NCI-H524 (cell line): ENCODE measurements around the gene SLC6A18.
"Not testable (repeated sequence)": the region's sequence is repeated elsewhere in the genome, so short reads cannot be mapped to it uniquely, and the experiment has no call there.

Experiments
- DNase-seq, 2 experiments: peaks; one replicate each; lab custom pipeline; 2025; lab: John Stamatoyannopoulos, UW

The SLC6A18 gene

GRCh38 chr5:1275397-1276391, 50.5 kb downstream of the SLC6A18 start:
- not testable (repeated sequence) for DNase-seq

DNA sequence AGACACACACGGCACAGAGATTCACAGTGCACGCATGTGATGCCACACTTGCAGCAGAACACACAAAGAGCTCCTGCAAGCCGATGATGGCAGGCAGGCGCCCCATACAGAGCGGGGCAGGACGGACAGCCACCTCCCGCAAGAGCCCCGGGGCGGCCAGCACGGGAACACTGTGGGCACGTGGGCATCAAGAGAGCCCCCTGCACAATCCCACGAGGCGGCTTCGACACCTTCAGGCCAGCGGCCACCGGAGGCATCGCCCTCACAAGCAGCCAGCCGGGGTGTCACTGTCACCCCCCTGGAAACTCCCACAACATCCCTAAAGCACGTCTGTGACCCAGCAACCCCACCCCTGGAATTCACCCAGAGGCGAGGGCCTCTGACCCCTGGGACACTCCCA, 51.7 kb downstream of the SLC6A18 start:
- no peak for DNase-seq

GRCh38 chr5:1277331-1277730, 52.1 kb downstream of the SLC6A18 start:
- no peak for DNase-seq

- no peak for DNase-seq
Observed at GRCh38 chr5:1277781-1278180, 52.6 kb downstream of the SLC6A18 start.

- no peak for DNase-seq
Observed at GRCh38 chr5:1278216-1278615, 53.0 kb downstream of the SLC6A18 start.

GRCh38 chr5:1278656-1279442, 53.7 kb downstream of the SLC6A18 start:
- DNase-seq, result no peak

DNA sequence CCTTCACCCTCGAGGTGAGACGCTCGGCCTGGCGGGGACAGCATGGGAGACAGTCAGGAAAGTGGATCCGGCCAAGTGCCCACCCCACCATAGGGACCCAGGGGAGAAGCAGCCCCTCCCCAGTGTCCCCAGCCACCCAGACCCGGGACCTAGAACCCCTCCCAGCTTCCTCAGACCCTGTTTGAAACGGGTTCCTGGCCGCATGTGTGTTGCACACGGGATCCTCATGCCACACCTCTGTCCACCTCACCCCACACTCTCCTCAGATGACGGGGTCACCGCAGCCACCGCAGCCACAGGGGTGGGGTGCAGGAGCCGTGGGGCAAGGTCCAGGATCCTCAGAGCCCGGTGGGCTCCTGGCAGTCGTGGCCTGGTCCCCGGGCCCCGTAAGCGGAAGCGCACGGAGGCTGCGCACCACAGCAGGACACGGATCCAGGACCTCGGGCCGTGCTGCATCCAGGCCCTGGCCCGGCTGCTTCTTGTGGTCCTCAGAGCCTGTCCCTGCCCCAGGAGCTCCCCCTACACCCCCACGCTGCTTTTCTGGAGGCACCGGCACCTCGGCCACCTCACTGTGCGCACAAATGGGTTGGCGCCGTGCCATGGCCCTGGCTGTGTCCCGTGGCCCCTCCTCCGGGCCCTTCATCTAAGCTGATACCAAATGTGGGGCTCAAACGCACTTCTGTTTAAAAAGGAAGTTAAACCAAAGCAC, 54.4 kb downstream of the SLC6A18 start:
- DNase-seq, result no peak

DNA sequence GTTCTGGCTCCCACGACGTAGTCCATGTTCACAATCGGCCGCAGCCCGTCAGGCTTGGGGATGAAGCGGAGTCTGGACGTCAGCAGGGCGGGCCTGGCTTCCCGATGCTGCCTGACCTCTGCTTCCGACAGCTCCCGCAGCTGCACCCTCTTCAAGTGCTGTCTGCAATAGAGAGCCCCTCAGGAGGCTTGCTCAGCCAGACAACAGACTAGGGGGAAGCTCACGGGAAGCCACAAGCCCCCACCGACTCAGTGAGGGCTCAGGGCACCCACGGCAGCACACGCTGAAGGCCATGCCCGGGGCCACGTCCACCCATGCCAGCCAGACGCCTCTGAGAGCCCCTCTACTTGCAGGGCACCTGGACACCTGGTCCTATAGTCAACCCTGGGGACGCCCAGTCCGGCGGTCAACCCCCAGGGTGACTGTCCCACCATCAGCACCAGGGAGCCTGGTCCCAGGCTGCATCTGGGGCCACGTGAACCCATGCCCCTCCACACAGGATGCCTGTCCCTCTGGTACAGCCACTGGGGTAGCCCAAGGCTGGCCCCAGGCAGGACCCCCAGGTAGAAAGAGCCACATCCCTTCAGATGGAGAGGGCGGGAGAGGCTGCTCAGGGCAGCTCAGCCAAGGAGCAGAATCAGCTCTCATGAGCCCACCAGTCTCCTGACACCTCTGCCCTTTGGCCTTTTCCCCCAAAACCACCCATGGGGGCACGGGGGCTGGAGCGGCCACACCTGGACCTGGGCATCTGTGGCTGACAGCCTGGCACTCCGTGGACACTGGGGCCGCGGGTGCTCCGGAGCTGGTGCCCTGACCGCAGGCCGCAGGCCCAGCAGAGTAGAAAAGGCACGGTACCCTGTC, 55.2 kb downstream of the SLC6A18 start:
- DNase-seq, result no peak

GRCh38 chr5:1281038-1281882, 56.1 kb downstream of the SLC6A18 start:
- no peak for DNase-seq

- DNase-seq, result no peak
Observed at GRCh38 chr5:1282131-1282992, 57.2 kb downstream of the SLC6A18 start.

GRCh38 chr5:1282993-1283728, 58.0 kb downstream of the SLC6A18 start:
- not testable (repeated sequence) for DNase-seq

- DNase-seq, result not testable (repeated sequence)
Observed at GRCh38 chr5:1283729-1284041, 58.5 kb downstream of the SLC6A18 start.

GRCh38 chr5:1284336-1284970, 59.3 kb downstream of the SLC6A18 start:
- not testable (repeated sequence) for DNase-seq

DNA sequence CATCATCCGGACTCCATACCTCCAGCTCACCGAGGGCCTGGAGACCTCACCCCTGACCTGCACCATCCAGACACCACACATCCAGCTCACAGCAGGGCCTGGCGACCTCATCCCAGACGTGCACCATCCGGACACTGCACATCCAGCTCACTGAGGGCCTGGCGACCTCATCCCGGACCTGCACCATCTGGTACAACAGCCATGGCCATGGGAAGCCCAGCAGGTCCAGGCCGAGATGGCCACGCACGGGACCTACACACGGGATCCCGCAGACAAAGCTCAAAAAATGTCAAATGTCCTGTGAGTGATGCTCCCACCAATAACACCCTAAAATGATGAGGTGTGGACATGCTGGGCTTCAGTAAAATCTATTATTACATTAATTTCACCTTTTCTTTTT, 60.0 kb downstream of the SLC6A18 start:
- DNase-seq, result no peak

DNA sequence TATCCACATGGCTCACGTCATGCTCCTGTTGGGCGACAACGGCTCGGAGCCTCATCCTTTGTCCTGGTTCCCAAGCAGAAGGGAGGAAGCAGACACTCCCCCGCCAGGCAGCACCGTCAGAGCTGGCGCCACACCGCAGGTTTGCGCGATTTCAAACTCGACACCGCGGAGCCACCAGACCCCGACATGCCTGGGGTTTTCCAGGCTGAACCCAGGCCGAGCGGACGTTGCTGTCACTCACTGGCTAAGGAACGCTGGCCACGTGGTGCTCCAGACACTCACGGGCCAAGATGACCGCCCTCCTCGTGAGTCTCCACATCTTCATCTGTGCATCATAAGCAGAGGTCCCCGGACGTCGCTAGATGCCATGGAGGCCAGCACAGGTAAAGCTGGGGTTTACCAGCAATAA, 60.7 kb downstream of the SLC6A18 start:
- no peak for DNase-seq

- no peak for DNase-seq
Observed at GRCh38 chr5:1288439-1289335, 63.5 kb downstream of the SLC6A18 start.

DNA sequence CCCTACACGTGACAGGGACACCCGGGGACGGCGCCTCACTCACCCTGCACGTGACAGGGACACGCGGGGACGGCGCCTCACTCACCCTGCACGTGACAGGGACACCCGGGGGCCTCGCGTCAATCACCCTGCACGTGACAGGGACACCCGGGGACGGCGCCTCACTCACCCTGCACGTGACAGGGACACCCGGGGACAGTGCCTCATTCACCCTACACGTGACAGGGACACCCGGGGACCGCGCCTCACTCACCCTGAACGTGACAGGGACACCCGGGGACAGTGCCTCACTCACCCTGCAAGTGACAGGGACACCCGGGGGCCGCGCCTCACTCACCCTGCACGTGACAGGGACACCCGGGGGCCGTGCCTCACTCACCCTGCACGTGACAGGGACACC, 64.4 kb downstream of the SLC6A18 start:
- not testable (repeated sequence) for DNase-seq
